Measurements from ENCODE around the gene ZNF682. TPM values are rescaled to one million over a fixed set of nuclear protein-coding genes. Genes with fewer than 3 reads are reported as not detected.

The ZNF682 gene
- total and polyA plus RNA-seq, 11 donors = 3.3 to 10.2 (median 5.5) TPM

DNA sequence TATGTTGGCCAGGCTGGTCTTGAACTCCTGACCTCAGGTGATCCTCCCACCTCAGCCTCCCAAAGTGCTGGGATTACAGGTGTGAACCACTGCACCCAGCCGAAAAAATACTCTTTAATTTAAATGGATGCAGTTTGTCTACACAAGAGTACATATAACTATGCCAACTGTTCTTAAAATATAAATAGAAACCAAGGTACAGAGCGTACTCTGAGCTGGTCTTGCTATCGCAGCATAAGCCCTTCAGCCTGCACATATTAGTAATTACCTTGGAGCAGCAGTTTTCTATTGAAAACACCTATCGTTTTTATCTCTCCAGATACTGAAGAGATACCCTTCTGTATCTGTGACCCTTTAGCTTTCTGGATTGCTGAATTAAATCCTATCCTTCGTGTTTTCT, 3.4 kb downstream of the ZNF682 start:
- no peak overlapping the region for H3K4me3 ChIP-seq
- no peaks in the 10 kb centered on the region for H3K27me3 ChIP-seq
- 59 to 74% (median 62%) methylated on average over 5 of the region's 5 CpGs for WGBS, 4 donors

GRCh38 chr19:20028611-20029010, 10.7 kb downstream of the ZNF682 start:
- intact Hi-C loops (cut with DNase I) = no loop called here
- WGBS, 4 donors = 97 to 99% (median 97%) methylated on average over 6 of the region's 6 CpGs
- Histone ChIP-seq H3K36me3 (peaks cover 0 to 32% (median 18%) of the 10 kb centered on the region in 9 donors), H3K4me1 (no peaks in the 10 kb centered on the region), H3K27ac (no peak overlapping the region), H3K27me3 (no peaks in the 10 kb centered on the region), H3K9me3 (no peaks in the 10 kb centered on the region), H3K4me3 (no peak overlapping the region)
- no peak for TF ChIP-seq CTCF (IDR thresholded peaks at IDR 0.05)
- no peak for TF ChIP-seq POLR2A (IDR thresholded peaks at IDR 0.05)
- no peak for ATAC-seq
- DNase-seq = no peak

More for the DNA sequence above, 3.4 kb downstream of the ZNF682 start:
- DNase-seq = no peak
- Histone ChIP-seq H3K36me3 (peaks cover 0 to 12% (median 2%) of the 10 kb centered on the region in 9 donors), H3K4me1 (peaks cover 0 to 25% (median 6%) of the 10 kb centered on the region in 12 donors), H3K9me3 (no peaks in the 10 kb centered on the region), H3K27ac (peak overlapping the region in 4 of 12 donors; percentile 21 to 60 (median 40))
- peak; percentile 27 to 66 (median 46) for ATAC-seq
- intact Hi-C loops (cut with DNase I) = loop anchor here in 2 of 10 donors (5.0 to 10.0 kb wide), 3 partner anchors 199 to 386 kb away; partner anchors contain the start of gene ATP13A1 (in 1 of the 2)
- TF ChIP-seq POLR2A (IDR thresholded peaks at IDR 0.05) (no peak), CTCF (IDR thresholded peaks at IDR 0.05) (no peak)

DNA sequence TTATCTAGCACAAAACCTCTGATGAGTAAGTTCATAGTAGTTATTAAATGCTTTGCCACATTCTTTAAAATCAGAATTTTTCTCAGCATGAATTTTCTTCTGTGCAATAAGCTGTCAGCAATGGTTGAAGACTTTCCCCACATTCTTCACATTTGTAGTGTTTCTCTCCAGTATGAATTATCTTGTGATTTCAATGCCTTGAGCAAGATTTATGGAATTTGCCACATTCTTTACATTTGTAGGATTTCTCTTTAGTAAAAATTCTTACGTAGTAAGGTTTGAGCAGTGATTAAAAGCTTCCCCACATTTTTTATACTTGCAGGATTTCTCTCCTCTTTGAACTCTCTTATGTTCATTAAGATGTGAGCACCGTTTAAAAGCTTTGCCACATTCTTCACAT, 33.6 kb downstream of the ZNF682 start:
- TF ChIP-seq CTCF (IDR thresholded peaks at IDR 0.05) (no peak), POLR2A (IDR thresholded peaks at IDR 0.05) (no peak)
- Histone ChIP-seq H3K36me3 (peaks cover 0 to 49% (median 19%) of the 10 kb centered on the region in 9 donors), H3K4me3 (no peak overlapping the region), H3K27me3 (no peaks in the 10 kb centered on the region), H3K9me3 (peaks cover 0 to 91% (median 32%) of the 10 kb centered on the region in 12 donors), H3K4me1 (no peaks in the 10 kb centered on the region), H3K27ac (no peak overlapping the region)
- intact Hi-C loops (cut with DNase I) = no loop called here
- DNase-seq = no peak
- WGBS, 4 donors = 96 to 98% (median 97%) methylated on average over 2 of the region's 2 CpGs
- ATAC-seq = no peak

- H3K36me3 ChIP-seq = no peaks in the 10 kb centered on the region
- intact Hi-C loops (cut with DNase I) = loop anchor here in 2 of 10 donors (2.0 to 10.0 kb wide), 2 partner anchors 281 to 367 kb away; no protein-coding TSS in a partner anchor
- no peaks in the 10 kb centered on the region for H3K27me3 ChIP-seq
- ATAC-seq = no peak
- H3K4me1 ChIP-seq = no peaks in the 10 kb centered on the region
- 39 to 54% (median 45%) methylated on average over 7 of the region's 7 CpGs for WGBS, 4 donors
- H3K4me3 ChIP-seq = no peak overlapping the region
- no peak overlapping the region for H3K27ac ChIP-seq
- TF ChIP-seq POLR2A (IDR thresholded peaks at IDR 0.05) (no peak), CTCF (IDR thresholded peaks at IDR 0.05) (peak; percentile 71 to 79 (median 75))
- DNase-seq = peak in 4 of 5 donors; percentile 11 to 64 (median 24)
- peaks cover 0 to 30% (median 0%) of the 10 kb centered on the region in 12 donors for H3K9me3 ChIP-seq
These were observed 41.5 kb downstream of the ZNF682 start for GRCh38 chr19:19997656-19998268.
